Heart left ventricle (tissue), 13 donors: ENCODE results near the gene VRK1.

Source experiments
- POLR2A ChIP-seq, 2 donors: fragments of 450-650 bp; IDR thresholded peaks; one replicate each; pipeline ENCODE4 v1.6.1; 2017; ENCODE audit warnings: antibody characterized with exemption in 2 of 2, mild to moderate bottlenecking in 2 of 2, moderate library complexity in 2 of 2
- TF ChIP-seq, protein P1 (sequence below), 12 donors: fragments of 200-600 bp; sonication (generic) in 4 of 12; IDR thresholded peaks; one replicate each; pipeline versions ENCODE4 v1.5.0 to v1.8.0; 2018 to 2022; ENCODE audit warnings: antibody characterized with exemption in 12 of 12, mild to moderate bottlenecking in 5 of 12
- donor health status: ischemic (EF 13 %, LVEDD 7.1; RV severe dilation, severe dysfunction).
- donor health status: DM: no; HTN: yes; CAD: no.
- donor health status: DM: no; HTN: no; CAD: no.
- donor health status: ischemic (EF 25% LVEDD 6.9; RV normal size, moderate dysfunction).
- donor health status: ischemic (EF 25% LVEDD 5.7; RV mildly dilated, moderate dysfunction).
- donor health status: ischemic (EF 35%, LVEDD 5.7; RV mildly dilated, moderate dysfunction).
- donor health status: nonischemic (EF 11% LVEDD 7.7; RV severe dilation, severe dysfunction).
- donor health status: DM: yes; HTN: yes; CAD: no.
- donor health status: PGD.
- donor health status: ischemic (EF 29% LVEDD 5.4; RV normal size, mild dysfunction).
- donor health status: nonischemic (EF 23%, LVEDD 6.1; RV moderate dilation, normal function).

- TF ChIP-seq POLR2A (IDR thresholded peaks at IDR 0.05), result no peak
- TF ChIP-seq, protein P1, sequence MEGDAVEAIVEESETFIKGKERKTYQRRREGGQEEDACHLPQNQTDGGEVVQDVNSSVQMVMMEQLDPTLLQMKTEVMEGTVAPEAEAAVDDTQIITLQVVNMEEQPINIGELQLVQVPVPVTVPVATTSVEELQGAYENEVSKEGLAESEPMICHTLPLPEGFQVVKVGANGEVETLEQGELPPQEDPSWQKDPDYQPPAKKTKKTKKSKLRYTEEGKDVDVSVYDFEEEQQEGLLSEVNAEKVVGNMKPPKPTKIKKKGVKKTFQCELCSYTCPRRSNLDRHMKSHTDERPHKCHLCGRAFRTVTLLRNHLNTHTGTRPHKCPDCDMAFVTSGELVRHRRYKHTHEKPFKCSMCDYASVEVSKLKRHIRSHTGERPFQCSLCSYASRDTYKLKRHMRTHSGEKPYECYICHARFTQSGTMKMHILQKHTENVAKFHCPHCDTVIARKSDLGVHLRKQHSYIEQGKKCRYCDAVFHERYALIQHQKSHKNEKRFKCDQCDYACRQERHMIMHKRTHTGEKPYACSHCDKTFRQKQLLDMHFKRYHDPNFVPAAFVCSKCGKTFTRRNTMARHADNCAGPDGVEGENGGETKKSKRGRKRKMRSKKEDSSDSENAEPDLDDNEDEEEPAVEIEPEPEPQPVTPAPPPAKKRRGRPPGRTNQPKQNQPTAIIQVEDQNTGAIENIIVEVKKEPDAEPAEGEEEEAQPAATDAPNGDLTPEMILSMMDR (IDR thresholded peaks at IDR 0.05), result no peak
Observed at GRCh38 chr14:96917442-96917963, 120.3 kb downstream of the VRK1 start.
